HG02970 (cell line): ENCODE data around the gene DAB2IP.

Source experiments
- ATAC-seq: cut with Tn5 transposase; IDR thresholded peaks from one replicate; pipeline ENCODE4 v1.9.1; 2021; ENCODE audit warnings: mild to moderate bottlenecking, moderate library complexity, moderate number of reproducible peaks; ENCODE audit not compliant: unreplicated experiment, low FRiP score

The DAB2IP gene

DNA sequence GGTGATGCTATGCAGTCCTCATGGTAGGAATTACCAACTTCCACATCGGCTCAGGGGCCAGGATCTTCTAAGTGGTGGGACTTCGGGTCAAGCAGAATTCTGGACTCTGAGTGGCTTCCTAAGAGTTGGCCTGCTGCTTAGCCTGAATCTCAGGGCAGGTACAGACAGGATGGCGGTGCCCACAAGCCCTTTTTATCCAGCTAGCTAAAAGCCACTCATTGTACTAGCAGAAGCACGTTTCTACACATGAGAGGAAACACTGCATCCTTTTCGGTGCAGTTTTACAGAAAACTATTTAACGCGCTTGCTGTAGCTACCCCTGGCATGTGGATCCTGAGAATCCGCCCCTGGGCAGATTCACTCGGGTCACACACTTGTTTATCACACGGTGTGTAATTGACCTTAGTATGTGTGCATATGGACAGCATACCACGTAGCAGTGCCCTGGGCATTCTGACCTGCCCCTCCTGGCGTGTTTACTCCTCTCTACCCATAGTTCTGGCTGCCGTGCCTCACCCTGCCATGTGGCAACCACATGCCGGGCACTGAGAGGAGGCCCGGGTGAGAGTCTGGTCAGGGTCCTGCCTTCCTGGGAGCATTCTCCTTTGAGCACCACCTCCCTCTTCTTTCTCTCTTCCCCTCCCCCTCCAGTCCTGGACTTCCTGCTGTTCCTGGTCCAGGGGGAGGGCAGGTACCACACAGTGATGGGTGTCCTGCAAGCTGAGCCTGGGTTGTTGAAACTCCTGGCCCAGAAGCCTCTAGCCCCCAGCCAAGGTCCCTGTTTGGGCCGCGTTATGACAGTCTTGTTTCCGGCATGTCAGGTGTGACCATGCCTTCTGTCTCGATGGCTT is 65.9 kb downstream of the DAB2IP start:
- ATAC-seq: no peak

- ATAC-seq: no peak
These were observed 66.7 kb downstream of the DAB2IP start for GRCh38 chr9:121718084-121718483.

DNA sequence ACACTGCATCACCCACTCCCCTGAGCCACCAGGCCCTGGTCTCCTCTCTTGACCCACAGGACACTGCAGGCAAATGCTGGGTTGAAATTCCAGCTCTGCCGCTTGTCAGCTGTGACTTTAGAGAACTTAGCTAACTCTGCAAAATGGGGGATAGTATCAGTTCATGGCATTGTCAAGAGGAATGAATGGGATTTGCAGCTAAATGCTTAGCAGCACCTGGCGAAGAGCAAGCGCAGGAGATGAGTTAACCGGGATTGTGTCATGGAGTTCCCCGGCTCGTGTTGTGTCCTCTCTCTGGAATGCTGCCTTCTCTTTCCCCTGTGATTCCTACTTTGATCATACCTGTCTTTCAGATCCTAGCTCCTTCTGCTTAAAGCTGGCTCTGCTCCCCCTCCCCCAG is 67.1 kb downstream of the DAB2IP start:
- ATAC-seq: no peak

- ATAC-seq: no peak
These were observed 69.0 kb downstream of the DAB2IP start for GRCh38 chr9:121720311-121721057.

DNA sequence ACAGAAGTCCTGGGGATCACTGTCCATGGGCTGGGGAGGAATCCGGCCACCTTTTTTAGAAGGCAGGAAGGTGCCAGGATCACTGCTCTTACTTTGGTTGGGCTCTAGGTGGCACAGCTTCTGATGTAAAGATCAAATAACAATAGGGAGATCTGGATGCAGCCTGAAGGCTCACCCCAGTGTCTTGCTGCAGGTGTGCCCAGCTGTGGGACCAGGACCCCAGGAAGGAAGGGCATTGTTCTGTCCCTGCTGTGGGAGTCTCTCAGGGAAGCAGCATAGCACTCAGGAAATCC is 69.6 kb downstream of the DAB2IP start:
- no peak for ATAC-seq

DNA sequence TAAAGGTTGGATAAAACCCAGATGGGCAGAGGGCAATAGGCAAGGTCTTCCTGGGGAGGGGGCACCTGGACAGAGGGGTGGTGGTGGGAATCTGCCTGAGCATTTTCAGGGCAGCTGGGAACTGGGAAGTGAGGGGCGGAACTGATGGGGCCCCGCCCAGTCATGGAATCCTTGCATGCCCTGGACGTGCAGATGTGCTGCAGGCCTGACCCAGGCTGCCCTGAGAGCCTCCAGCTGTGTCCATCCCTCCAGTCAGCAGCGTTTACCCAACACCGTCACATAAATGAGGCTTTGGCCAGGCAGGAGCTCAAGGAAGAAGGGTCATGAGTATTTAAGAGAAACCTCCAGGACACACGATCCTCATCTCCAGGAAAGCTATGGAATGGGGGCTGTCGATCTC is 70.3 kb downstream of the DAB2IP start:
- ATAC-seq: no peak

DNA sequence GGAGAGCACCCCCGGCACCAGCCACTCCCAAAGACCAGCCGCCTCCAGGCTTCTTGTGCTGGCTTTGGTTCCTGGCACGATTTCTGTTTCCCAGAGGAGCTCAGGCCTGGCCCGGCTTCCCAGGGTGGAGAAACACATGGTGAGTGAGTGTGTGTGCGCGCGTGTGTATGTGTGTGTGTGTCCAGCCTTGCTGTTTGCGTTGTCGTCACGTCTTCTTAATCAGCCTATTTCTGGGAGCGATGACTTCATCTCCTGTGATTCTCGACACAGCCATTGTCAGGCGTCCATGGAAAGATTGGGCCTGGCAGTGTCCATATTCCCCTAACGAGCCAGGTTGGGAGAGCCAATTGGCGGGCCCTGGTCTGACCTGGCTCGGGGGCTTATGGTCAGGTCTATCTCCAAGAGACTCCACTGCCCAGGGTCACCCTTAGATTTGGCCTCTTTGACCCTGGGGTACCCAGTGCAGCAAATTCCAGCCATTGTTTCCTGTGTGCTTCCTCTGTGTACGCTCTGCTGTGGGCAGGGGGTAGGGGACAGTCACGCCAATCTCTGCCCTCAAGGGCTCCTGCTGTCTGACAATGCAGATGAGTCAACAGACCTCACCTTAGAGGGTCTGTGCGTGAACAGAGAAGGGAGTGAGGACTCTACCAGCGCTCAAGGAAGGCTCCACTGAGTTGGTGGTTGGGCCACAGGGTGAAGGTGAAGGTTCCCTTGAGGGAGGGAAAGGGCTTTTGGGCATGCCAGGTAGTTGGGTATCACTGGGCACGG is 73.8 kb downstream of the DAB2IP start:
- no peak for ATAC-seq

- no peak for ATAC-seq
These were observed 76.0 kb downstream of the DAB2IP start for GRCh38 chr9:121727295-121728020.

GRCh38 chr9:121728916-121729315 is 77.5 kb downstream of the DAB2IP start:
- ATAC-seq: no peak

DNA sequence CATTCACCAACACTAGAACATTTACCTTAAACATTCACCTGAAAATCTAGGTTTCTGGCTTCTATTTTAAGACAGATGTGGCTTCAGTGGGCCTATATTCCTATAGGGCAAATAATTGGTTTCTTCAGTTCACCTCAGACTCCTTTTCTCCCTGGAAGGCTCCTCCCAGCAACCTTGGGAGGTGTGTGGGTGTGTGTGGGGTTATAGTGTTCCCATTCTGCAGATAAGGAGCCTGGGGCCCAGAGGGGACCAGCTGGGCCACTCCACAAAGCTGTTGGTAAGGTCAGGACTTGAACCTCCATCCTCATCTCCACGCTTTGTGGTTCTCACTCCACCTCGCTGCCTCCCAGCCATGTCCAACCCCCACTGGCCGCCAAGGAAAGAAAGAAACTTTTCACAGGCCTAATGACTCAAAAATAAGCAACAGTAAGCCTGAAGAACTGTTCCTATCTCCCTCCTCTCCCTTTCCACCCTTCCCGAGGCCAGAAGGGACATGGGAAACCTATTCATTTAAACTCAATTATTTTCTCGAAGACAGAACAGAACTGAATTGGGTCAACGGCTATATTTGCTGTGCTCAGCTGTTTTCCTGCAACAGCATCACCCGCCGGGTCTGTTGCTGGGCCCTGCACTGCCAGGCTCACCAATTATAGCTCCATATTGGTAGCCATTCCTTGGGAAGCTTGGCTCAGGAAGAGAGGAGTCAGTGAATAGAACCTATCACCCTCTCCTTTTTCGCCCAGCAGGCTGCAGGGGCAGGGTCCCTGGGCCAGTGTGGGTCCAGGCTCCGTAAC is 78.5 kb downstream of the DAB2IP start:
- no peak for ATAC-seq

DNA sequence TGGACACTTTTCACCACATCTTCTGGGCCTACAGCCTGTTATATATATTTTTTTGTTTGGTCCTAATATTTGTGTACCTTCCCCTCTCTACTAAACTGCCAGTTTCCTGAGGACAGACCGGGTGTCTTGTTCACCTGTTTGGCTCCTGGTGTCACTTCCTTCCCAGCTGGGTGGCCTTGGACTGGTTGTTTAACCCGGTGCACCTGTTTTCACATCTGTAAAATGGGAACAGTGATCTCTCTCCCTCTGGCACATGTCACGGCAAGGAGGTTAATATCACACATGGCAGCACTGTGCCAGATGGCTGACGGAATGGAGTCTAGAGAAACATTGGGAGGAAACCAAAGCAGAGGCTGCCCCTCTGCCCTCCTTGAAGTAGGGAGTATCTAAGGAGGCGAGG is 79.7 kb downstream of the DAB2IP start:
- no peak for ATAC-seq

- no peak for ATAC-seq
These were observed 80.5 kb downstream of the DAB2IP start for GRCh38 chr9:121731919-121732318.

DNA sequence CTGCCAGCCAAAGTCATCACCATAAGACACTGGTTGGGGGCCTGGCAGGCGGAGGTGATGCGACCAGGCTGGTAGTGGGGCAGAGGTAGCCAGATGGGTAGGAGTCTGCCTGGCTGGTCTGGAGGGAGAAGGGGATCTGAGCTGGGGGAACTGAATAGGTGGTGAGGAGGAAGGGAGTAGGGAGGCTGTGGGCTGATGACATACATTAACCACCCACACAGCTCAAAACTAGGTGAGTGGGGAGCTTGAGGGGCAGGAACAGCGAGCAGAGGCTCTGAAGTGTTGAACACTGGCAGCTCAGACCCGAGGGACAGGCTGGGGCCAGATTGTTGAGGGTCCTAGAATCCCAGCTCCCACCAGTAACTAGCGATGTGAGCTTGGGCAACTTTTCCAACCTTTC is 81.0 kb downstream of the DAB2IP start:
- no peak for ATAC-seq

GRCh38 chr9:121732886-121733285 is 81.5 kb downstream of the DAB2IP start:
- ATAC-seq: no peak

DNA sequence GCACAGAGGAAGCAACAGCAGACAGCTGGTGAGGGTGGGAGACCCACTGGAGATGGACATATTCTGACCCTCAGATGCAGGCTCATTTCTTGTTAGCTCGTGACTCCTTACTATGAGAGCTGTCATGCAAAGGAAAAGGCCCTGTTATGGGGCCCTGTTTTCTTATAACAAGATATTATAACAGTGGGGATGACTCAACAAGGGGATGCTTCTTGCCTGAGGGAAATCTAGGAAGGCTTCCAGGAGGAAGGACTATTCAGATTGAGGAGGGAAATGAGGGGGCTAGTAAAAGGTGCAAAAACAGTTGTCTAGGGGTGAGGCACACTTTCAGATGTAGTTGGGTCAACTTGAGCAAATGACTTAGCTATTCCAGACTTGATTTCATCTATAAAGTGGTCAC is 83.0 kb downstream of the DAB2IP start:
- ATAC-seq: no peak

- ATAC-seq: no peak
These were observed 83.8 kb downstream of the DAB2IP start for GRCh38 chr9:121735065-121735792.

- ATAC-seq: no peak
These were observed 84.6 kb downstream of the DAB2IP start for GRCh38 chr9:121735793-121736770.

GRCh38 chr9:121736934-121737462 is 85.6 kb downstream of the DAB2IP start:
- ATAC-seq: no peak
